IMR-90 (cell line): Measurements from ENCODE around the gene FAM124A. TPM values are rescaled to one million over a fixed set of nuclear protein-coding genes. Genes with fewer than 3 reads are reported as not detected.

ENCODE experiments used
- ATAC-seq: fragments of 200-7000 bp; cut with Tn5 transposase; 2 replicates; pipeline ENCODE4 v1.9.1; 2020; ENCODE audit warnings: low read depth, mild to moderate bottlenecking, moderate library complexity
- BruUV-seq: library from RNA; stranded (reverse); fragments of 400-500 nt; replicated peaks from 2 replicates; lab custom pipeline; 2021; lab: Mats Ljungman, UMichigan
- CTCF ChIA-PET: fragments of 300-600 bp; formaldehyde crosslinking; extraction: SDS; loops from one replicate; lab custom pipeline; 2021; ENCODE audit warnings: antibody characterized with exemption; lab: Yijun Ruan, JAX
- POLR2A ChIA-PET: fragments of 300-600 bp; sonication (Branson Sonifier 250); formaldehyde crosslinking; loops from one replicate; lab custom pipeline; 2022; ENCODE audit warnings: antibody characterized with exemption; ENCODE audit not compliant: unreplicated experiment; lab: Charles Lee
- DNase-seq: peaks from one replicate; pipeline ENCODE4 v3.0.0; 2013
- H2AFZ ChIP-seq: replicated peaks from 2 replicates; pipeline ENCODE3; 2013; ENCODE audit warnings: low read length, mild to moderate bottlenecking; ENCODE audit not compliant: poor library complexity
- H2AK5ac ChIP-seq: 2 replicates; pipeline ENCODE4 v1.6.1; 2013; ENCODE audit warnings: low read depth, low read length, inconsistent platforms
- H2AK9ac ChIP-seq: replicated peaks from 2 replicates; pipeline ENCODE3; 2013; ENCODE audit warnings: mild to moderate bottlenecking, low read depth, low read length, moderate library complexity; ENCODE audit not compliant: poor library complexity
- H2BK120ac ChIP-seq: 2 replicates; pipeline ENCODE4 v1.6.1; 2013; ENCODE audit warnings: low read depth, low read length, inconsistent platforms
- H2BK15ac ChIP-seq: 3 replicates; pipeline ENCODE4 v1.6.1; 2013; ENCODE audit warnings: low read depth, low read length, inconsistent platforms
- H2BK20ac ChIP-seq: 2 replicates; pipeline ENCODE4 v1.6.1; 2013; ENCODE audit warnings: low read depth, mild to moderate bottlenecking, inconsistent platforms, low read length, moderate library complexity
- H2BK5ac ChIP-seq: 2 replicates; pipeline ENCODE4 v1.6.1; 2013; ENCODE audit warnings: mild to moderate bottlenecking, low read depth, low read length, inconsistent platforms; ENCODE audit not compliant: poor library complexity, severe bottlenecking
- H3K14ac ChIP-seq: replicated peaks from 2 replicates; pipeline ENCODE4 v1.6.1; 2013; ENCODE audit warnings: low read depth, low read length, inconsistent platforms
- H3K18ac ChIP-seq: 2 replicates; pipeline ENCODE4 v1.6.1; 2013; ENCODE audit warnings: low read depth, low read length, control low read depth
- H3K23ac ChIP-seq: 2 replicates; pipeline ENCODE4 v1.6.1; 2013; ENCODE audit warnings: low read depth, low read length, inconsistent platforms
- H3K27ac ChIP-seq: 2 replicates; pipeline ENCODE4 v1.5.1; 2013; ENCODE audit warnings: mild to moderate bottlenecking, control low read depth, low read length; ENCODE audit not compliant: insufficient read depth
- H3K27me3 ChIP-seq: 2 replicates; pipeline ENCODE4 v1.6.1; 2013; ENCODE audit warnings: low read length; ENCODE audit not compliant: control insufficient read depth, insufficient read depth
- H3K36me3 ChIP-seq: 2 replicates; pipeline ENCODE4 v1.6.1; 2013; ENCODE audit warnings: low read length, mixed read lengths; ENCODE audit not compliant: control insufficient read depth, insufficient read depth
- H3K4ac ChIP-seq: 2 replicates; pipeline ENCODE4 v1.6.1; 2013; ENCODE audit warnings: low read depth, low read length, inconsistent platforms
- H3K4me1 ChIP-seq: 2 replicates; pipeline ENCODE4 v1.6.1; 2013; ENCODE audit warnings: low read length, mixed read lengths; ENCODE audit not compliant: control insufficient read depth, insufficient read depth
- H3K4me2 ChIP-seq: 2 replicates; pipeline ENCODE4 v1.6.1; 2013; ENCODE audit warnings: low read depth, mild to moderate bottlenecking, control low read depth, low read length, moderate library complexity
- H3K4me3 ChIP-seq: 2 replicates; pipeline ENCODE4 v1.5.1; 2013; ENCODE audit warnings: low read depth, mild to moderate bottlenecking, control low read depth, low read length, moderate library complexity; ENCODE audit not compliant: insufficient read depth
- H3K56ac ChIP-seq: 2 replicates; pipeline ENCODE4 v1.6.1; 2013; ENCODE audit warnings: low read length, inconsistent platforms; ENCODE audit not compliant: insufficient read depth; ENCODE audit errors: extremely low read depth
- H3K79me1 ChIP-seq, 2 experiments: 2 replicates each; pipeline ENCODE4 v1.6.1; 2013; ENCODE audit warnings: low read length in 2 of 2, inconsistent platforms in 1 of 2, low read depth in 1 of 2
- H3K9ac ChIP-seq: 2 replicates; pipeline ENCODE4 v1.6.1; 2013; ENCODE audit warnings: low read depth, low read length, control low read depth
- H3K9me1 ChIP-seq: 2 replicates; pipeline ENCODE4 v1.6.1; 2013; ENCODE audit warnings: low read length, inconsistent platforms; ENCODE audit not compliant: insufficient read depth
- H3K9me3 ChIP-seq: 2 replicates; pipeline ENCODE4 v1.6.1; 2013; ENCODE audit warnings: low read length; ENCODE audit not compliant: control insufficient read depth, insufficient read depth
- H4K20me1 ChIP-seq: 2 replicates; pipeline ENCODE4 v1.6.1; 2013; ENCODE audit warnings: low read length, inconsistent platforms; ENCODE audit not compliant: insufficient read depth
- H4K5ac ChIP-seq: 2 replicates; pipeline ENCODE4 v1.6.1; 2013; ENCODE audit warnings: mild to moderate bottlenecking, low read depth, low read length, control low read depth
- H4K8ac ChIP-seq, 2 experiments: 2 replicates each; pipeline ENCODE4 v1.6.1; 2013; ENCODE audit warnings: low read depth in 2 of 2, low read length in 2 of 2, control low read depth in 1 of 2, inconsistent platforms in 1 of 2
- H4K91ac ChIP-seq: 2 replicates; pipeline ENCODE4 v1.6.1; 2013; ENCODE audit warnings: low read depth, low read length, inconsistent platforms; ENCODE audit not compliant: insufficient read depth
- FOS ChIP-seq: fragments of 150-350 bp; IDR thresholded peaks from 2 replicates; pipeline ENCODE4 v1.6.1; 2016; ENCODE audit warnings: low read depth, low read length
- NFE2L2 ChIP-seq: fragments of 150-350 bp; IDR thresholded peaks from 2 replicates; pipeline ENCODE4 v1.6.1; 2016; ENCODE audit warnings: low read depth, mild to moderate bottlenecking, low read length
- SMC3 ChIP-seq: fragments of 150-350 bp; IDR thresholded peaks from 2 replicates; pipeline ENCODE4 v1.6.1; 2016; ENCODE audit warnings: low read depth, mild to moderate bottlenecking, antibody characterized with exemption, low read length, moderate library complexity
- WGBS, 2 experiments: methylation state at CpG; one replicate each; pipeline versions ENCODE4 v1.1.5 to v1.1.7; 2013; ENCODE audit warnings: missing lambda C conversion rate in 2 of 2; ENCODE audit not compliant: insufficient read length in 1 of 2; ENCODE audit errors: extremely low coverage in 2 of 2; 5-methylcytosine and 5-hydroxymethylcytosine counted together
- dilution Hi-C: fragments of 300-500 bp; cut with HindIII; formaldehyde crosslinking; loops from one replicate; pipeline ENCODE4 v1.14.3; 2018; ENCODE audit warnings: low sequenced_read_pairs; ENCODE audit not compliant: unreplicated experiment
- in situ Hi-C: fragments of 300-500 bp; cut with MboI; formaldehyde crosslinking; loops from 3 replicates; pipeline ENCODE4 v1.14.3; 2019; ENCODE audit warnings: low sequenced_read_pairs, inconsistent platforms, mixed read lengths
- intact Hi-C: fragments of 100-400 bp; cut with micrococcal nuclease; formaldehyde crosslinking; loops from 2 replicates; pipeline ENCODE4 v1.10.0; 2022
- polyA plus RNA-seq, 3 experiments: library from polyadenylated mRNA; depleted of rRNA; stranded (reverse); fragments of >200 nt; gene quantifications; 2 replicates each; pipeline ENCODE4 v1.2.3, GENCODE V29; 2012; ENCODE audit warnings: low replicate concordance in 1 of 3
- total RNA-seq: library from RNA; depleted of rRNA; stranded (reverse); fragments of >200 nt; gene quantifications from 2 replicates; pipeline ENCODE4 v1.2.3, GENCODE V29; 2012
- TF ChIP-seq, protein P1 (sequence below): fragments of 150-350 bp; IDR thresholded peaks from 2 replicates; pipeline ENCODE4 v1.6.1; 2016; ENCODE audit warnings: low read depth, mild to moderate bottlenecking, low read length, moderate library complexity, borderline replicate concordance
- TF ChIP-seq, protein P2 (sequence below): conservative IDR thresholded peaks from 2 replicates; pipeline ENCODE4 v1.5.1; 2012; ENCODE audit warnings: mild to moderate bottlenecking, low read depth, low read length, improper control_type of control experiment

Gene FAM124A
- total and polyA plus RNA-seq, 2 of the 4 experiments (the other 2 are of a cell fraction): 0.03 TPM; not detected in 1

DNA sequence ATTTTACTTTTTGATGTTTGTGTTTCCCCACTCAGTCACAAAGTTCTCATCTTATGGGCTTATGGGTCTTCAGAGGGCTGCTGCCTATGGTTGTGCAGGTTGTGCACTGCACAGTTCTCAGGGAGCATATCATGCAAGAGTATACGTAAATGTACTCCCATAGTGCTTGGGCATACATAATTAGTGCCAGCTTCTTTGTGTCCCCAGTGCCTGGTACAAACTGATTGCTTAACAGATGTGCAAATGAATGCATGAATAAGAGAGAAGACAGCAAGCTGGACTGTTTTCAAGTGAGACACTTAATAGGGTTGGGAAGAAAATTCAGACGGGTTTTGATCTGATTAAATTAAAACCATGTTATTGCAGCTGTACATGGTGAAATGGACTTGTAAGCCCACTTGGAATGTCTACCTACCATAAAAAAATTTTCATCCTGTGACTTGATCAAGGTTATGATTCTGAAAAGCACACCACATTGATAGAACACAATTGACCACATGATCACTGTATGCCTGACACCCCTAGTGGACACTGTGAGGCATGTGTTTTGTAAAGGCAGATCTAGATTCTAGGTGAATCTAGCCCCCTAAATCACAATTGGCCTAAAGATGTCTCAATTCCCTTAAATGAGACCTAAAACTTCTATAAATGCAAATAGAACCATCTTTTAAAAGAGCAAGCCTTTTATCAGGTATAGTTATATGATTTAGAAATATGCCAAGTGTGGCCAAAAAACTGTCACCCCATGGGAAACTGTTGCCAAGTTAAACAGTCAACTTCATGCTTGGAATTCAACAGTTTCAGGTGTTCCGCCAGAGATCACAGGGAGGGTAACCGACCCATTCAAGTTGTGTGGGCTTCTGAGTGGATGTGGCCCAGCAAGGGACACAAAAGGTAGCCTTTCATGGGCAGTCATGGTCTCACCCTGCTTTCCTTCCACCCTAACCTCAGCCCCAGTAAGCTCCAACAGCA lies 27.9 kb downstream of the FAM124A start:
- Histone ChIP-seq H3K18ac (no peak overlapping the region), H3K79me1 (no peaks in the 10 kb centered on the region), H3K36me3 (no peaks in the 10 kb centered on the region), H4K8ac (no peak overlapping the region), H3K14ac (no peak overlapping the region), H3K23ac (no peak overlapping the region), H4K20me1 (no peaks in the 10 kb centered on the region), H3K4me2 (no peak overlapping the region), H3K4me3 (no peak overlapping the region), H3K9ac (no peak overlapping the region), H2AFZ (no peak overlapping the region), H3K4ac (no peak overlapping the region), H2BK5ac (no peak overlapping the region), H3K27me3 (peaks cover 34% of the 10 kb centered on the region), H3K9me1 (no peaks in the 10 kb centered on the region), H2AK5ac (no peak overlapping the region), H2BK120ac (no peak overlapping the region), H3K27ac (no peak overlapping the region), H2BK20ac (no peak overlapping the region), H3K4me1 (no peaks in the 10 kb centered on the region), H2BK15ac (no peak overlapping the region), H3K56ac (no peak overlapping the region), H2AK9ac (no peak overlapping the region), H4K91ac (no peak overlapping the region), H3K9me3 (no peaks in the 10 kb centered on the region), H4K5ac (no peak overlapping the region)
- CTCF ChIA-PET: no interaction called here
- 60% methylated on average over 1 of the region's 4 CpGs; no CpG with 5 or more reads in 1 of the 2 experiments for WGBS, 2 experiments
- dilution Hi-C loops: no loop called here
- ATAC-seq (no peak), DNase-seq (no peak)
- no TSS peak for BruUV-seq
- in situ Hi-C loops: no loop called here
- TF ChIP-seq, protein P1, sequence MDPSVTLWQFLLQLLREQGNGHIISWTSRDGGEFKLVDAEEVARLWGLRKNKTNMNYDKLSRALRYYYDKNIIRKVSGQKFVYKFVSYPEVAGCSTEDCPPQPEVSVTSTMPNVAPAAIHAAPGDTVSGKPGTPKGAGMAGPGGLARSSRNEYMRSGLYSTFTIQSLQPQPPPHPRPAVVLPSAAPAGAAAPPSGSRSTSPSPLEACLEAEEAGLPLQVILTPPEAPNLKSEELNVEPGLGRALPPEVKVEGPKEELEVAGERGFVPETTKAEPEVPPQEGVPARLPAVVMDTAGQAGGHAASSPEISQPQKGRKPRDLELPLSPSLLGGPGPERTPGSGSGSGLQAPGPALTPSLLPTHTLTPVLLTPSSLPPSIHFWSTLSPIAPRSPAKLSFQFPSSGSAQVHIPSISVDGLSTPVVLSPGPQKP: no peak
- TF ChIP-seq FOS (no peak), NFE2L2 (no peak), SMC3 (no peak)
- TF ChIP-seq, protein P2, sequence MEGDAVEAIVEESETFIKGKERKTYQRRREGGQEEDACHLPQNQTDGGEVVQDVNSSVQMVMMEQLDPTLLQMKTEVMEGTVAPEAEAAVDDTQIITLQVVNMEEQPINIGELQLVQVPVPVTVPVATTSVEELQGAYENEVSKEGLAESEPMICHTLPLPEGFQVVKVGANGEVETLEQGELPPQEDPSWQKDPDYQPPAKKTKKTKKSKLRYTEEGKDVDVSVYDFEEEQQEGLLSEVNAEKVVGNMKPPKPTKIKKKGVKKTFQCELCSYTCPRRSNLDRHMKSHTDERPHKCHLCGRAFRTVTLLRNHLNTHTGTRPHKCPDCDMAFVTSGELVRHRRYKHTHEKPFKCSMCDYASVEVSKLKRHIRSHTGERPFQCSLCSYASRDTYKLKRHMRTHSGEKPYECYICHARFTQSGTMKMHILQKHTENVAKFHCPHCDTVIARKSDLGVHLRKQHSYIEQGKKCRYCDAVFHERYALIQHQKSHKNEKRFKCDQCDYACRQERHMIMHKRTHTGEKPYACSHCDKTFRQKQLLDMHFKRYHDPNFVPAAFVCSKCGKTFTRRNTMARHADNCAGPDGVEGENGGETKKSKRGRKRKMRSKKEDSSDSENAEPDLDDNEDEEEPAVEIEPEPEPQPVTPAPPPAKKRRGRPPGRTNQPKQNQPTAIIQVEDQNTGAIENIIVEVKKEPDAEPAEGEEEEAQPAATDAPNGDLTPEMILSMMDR: 0 out of 2 replicates have a peak, but pooled peaks have one; percentile 3
- POLR2A ChIA-PET: no interaction called here
- intact Hi-C loops: no loop called here
